Hepatocyte (in vitro differentiated cells): ENCODE measurements around the gene MESD.

ENCODE experiments used
- CTCF ChIP-seq: fragments of 200-600 bp; sonication (generic); IDR thresholded peaks from 2 replicates; pipeline ENCODE4 v1.5.1; 2016; ENCODE audit warnings: antibody characterized with exemption, mild to moderate bottlenecking; ENCODE audit not compliant: poor library complexity
- EZH2 ChIP-seq: fragments of 200-600 bp; sonication (generic); IDR thresholded peaks from 2 replicates; pipeline ENCODE4 v1.6.1; 2016; ENCODE audit warnings: antibody characterized with exemption, mild to moderate bottlenecking, borderline replicate concordance
- EZH2phosphoT487 ChIP-seq: fragments of 200-600 bp; sonication (generic); IDR thresholded peaks from one replicate; pipeline ENCODE4 v1.6.1; 2018; ENCODE audit warnings: antibody characterized with exemption, mild to moderate bottlenecking, low read depth, moderate library complexity; ENCODE audit not compliant: unreplicated experiment, severe bottlenecking

- TF ChIP-seq CTCF (no peak), EZH2 (no peak), EZH2phosphoT487 (no peak)
Observed at GRCh38 chr15:80925597-80926059, 64.0 kb downstream of the MESD start.
